ENCODE results near the gene CLHC1. TPM values are rescaled to one million over a fixed set of nuclear protein-coding genes. Genes with fewer than 3 reads are reported as not detected.

CLHC1 gene
- total and polyA plus RNA-seq, 2 of the 8 experiments (the other 6 are each of a cell fraction or from before 2014, with no cell fraction given): 2.6 to 10.8 TPM

DNA sequence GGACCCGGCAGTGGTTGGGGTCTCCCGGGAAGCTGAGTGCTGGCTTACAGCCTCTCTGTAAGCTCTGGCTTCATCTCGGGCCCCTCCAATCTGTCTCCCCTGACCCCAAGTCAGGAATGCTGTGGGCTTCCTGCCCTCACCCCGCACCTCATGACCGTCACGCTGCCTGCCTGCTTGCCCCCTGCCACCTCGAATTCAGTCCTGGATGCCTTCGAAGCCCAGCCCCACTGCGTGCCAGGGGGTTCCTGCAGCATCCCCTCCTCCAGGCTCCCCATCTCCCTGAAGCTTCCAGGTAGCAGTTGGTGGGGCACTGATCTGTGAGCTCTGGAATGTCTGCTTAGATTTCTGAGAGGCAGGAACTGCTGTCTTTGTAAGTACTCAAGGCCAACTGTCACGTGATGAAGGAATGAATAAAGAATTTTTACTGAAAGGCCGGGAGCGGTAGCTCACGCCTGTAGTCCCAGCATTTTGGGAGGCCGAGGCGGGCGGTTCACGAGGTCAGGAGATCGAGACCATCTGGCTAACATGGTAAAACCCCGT is 6.5 kb downstream of the CLHC1 start:
- Histone ChIP-seq H2BK12ac (ENCODE audit: low read depth, low read length) (no peak overlapping the region), H3K4me1 (replicated peaks in 1 of 4; ENCODE audit: control insufficient read depth in 3 of 4, insufficient read depth in 4 of 4, low read length in 3 of 4) (peaks cover 2 to 4% (median 3%) of the 10 kb centered on the region in 4 experiments; a peak in 5 of 7 replicates), H3K23me2 (ENCODE audit: low read depth, low read length) (no peaks in the 10 kb centered on the region; the same call in 1 of the 2 replicates), H3K18ac (ENCODE audit: extremely low read depth, low read length) (no peak overlapping the region), H3K36me3 (ENCODE audit: control insufficient read depth in 2 of 4, insufficient read depth in 4 of 4, low read length in 3 of 4) (no peaks in the 10 kb centered on the region; a peak in 1 of 8 replicates), H4K8ac (ENCODE audit: extremely low read depth, insufficient read depth, low read length) (no peak overlapping the region), H2BK20ac (ENCODE audit: low read length) (no peak overlapping the region), H4K5ac (ENCODE audit: insufficient read length, low read depth, low read length) (no peak overlapping the region), H3K27ac (ENCODE audit: low read depth, low read length) (no peak overlapping the region), H3K4me2 (ENCODE audit: insufficient read depth in 1 of 2, low read depth in 2 of 2, low read length in 2 of 2) (no peak overlapping the region), H3K9ac (replicated peaks in 1 of 4; ENCODE audit: extremely low read depth in 1 of 4, low read depth in 3 of 4, low read length in 3 of 4) (no peak overlapping the region), H3K9me3 (ENCODE audit: insufficient read depth in 2 of 2, low read depth in 1 of 2, low read length in 1 of 2) (no peaks in the 10 kb centered on the region), H3K23ac (ENCODE audit: insufficient read length) (no peak overlapping the region), H3K79me1 (ENCODE audit: low read depth, low read length) (peaks cover 8% of the 10 kb centered on the region), H2BK5ac (ENCODE audit: low read depth, low read length) (no peak overlapping the region), H3K56ac (replicated peaks; ENCODE audit: insufficient read length, low read depth, low read length) (no peak overlapping the region), H3K14ac (ENCODE audit: insufficient read length) (no peak overlapping the region), H2BK15ac (ENCODE audit: low read length) (peak overlapping the region; percentile 67; the same call in 1 of the 2 replicates), H2BK120ac (replicated peaks; ENCODE audit: low read depth, low read length) (no peak overlapping the region), H3K4ac (replicated peaks; ENCODE audit: insufficient read length, low read depth, low read length) (no peak overlapping the region), H2AK5ac (ENCODE audit: low read depth, low read length) (no peak overlapping the region), H3K27me3 (replicated peaks in 1 of 4; ENCODE audit: control insufficient read depth in 3 of 4, extremely low read depth in 1 of 4, insufficient read depth in 3 of 4, low read length in 3 of 4) (no peaks in the 10 kb centered on the region), H2AFZ (ENCODE audit: low read length) (no peak overlapping the region), H3K4me3 (ENCODE audit: extremely low read depth in 1 of 4, insufficient read depth in 2 of 4, low read depth in 3 of 4, low read length in 4 of 4) (no peak overlapping the region), H3K79me2 (ENCODE audit: control insufficient read depth in 1 of 2, insufficient read depth in 2 of 2, low read length in 2 of 2) (peaks cover 6 to 12% of the 10 kb centered on the region in 2 experiments; a peak in 3 of 4 replicates), H4K91ac (replicated peaks; ENCODE audit: insufficient read length, low read length) (no peak overlapping the region), H4K20me1 (replicated peaks in 1 of 2; ENCODE audit: control insufficient read depth in 1 of 2, insufficient read depth in 2 of 2, low read length in 2 of 2) (peaks cover 0 to 2% of the 10 kb centered on the region in 2 experiments)
- POLR2A ChIA-PET (ENCODE audit: partially characterized antibody): interaction anchor here (0.6 to 3.2 kb wide), 10 partner anchors 7 to 393 kb away, joined by 3 to 20 read pairs (median 6); partner anchors contain the start of genes CLHC1, RPS27A and RTN4
- DNase-seq (ENCODE audit: low read depth in 1 of 2, low spot score in 2 of 2): no peak
- CTCF ChIA-PET (ENCODE audit: partially characterized antibody): interaction anchor here (0.6 to 2.7 kb wide), 8 partner anchors 12 to 1017 kb away, joined by 3 to 10 read pairs (median 4); no protein-coding TSS in a partner anchor
- TF ChIP-seq, protein P1, sequence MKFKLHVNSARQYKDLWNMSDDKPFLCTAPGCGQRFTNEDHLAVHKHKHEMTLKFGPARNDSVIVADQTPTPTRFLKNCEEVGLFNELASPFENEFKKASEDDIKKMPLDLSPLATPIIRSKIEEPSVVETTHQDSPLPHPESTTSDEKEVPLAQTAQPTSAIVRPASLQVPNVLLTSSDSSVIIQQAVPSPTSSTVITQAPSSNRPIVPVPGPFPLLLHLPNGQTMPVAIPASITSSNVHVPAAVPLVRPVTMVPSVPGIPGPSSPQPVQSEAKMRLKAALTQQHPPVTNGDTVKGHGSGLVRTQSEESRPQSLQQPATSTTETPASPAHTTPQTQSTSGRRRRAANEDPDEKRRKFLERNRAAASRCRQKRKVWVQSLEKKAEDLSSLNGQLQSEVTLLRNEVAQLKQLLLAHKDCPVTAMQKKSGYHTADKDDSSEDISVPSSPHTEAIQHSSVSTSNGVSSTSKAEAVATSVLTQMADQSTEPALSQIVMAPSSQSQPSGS (IDR thresholded peaks at IDR 0.05; ENCODE audit: low read length): no peak
- TF ChIP-seq EGR1 (IDR thresholded peaks at IDR 0.05; ENCODE audit: borderline replicate concordance, low read depth, low read length) (no peak), TAF7 (optimal IDR thresholded peaks at IDR 0.05; ENCODE audit: borderline replicate concordance, low read depth, low read length) (no peak)
- TF ChIP-seq, protein P2, sequence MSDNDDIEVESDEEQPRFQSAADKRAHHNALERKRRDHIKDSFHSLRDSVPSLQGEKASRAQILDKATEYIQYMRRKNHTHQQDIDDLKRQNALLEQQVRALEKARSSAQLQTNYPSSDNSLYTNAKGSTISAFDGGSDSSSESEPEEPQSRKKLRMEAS (IDR thresholded peaks at IDR 0.05): peak; percentile 29; the same call in 1 of the 2 replicates
- TF ChIP-seq, protein P3, sequence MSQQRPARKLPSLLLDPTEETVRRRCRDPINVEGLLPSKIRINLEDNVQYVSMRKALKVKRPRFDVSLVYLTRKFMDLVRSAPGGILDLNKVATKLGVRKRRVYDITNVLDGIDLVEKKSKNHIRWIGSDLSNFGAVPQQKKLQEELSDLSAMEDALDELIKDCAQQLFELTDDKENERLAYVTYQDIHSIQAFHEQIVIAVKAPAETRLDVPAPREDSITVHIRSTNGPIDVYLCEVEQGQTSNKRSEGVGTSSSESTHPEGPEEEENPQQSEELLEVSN (IDR thresholded peaks at IDR 0.05): peak; percentile 9; the same call in 1 of the 2 replicates
- FAIRE-seq: no peak
- WGBS, 2 experiments (ENCODE audit: extremely low coverage in 1 of 2, insufficient coverage in 1 of 2, insufficient read length in 1 of 2, insufficient replicate concordance in 2 of 2, low coverage in 1 of 2, low lambda C conversion rate in 2 of 2, missing lambda C conversion rate in 1 of 2): 86% methylated on average over 18 of the region's 19 CpGs; no CpG with 5 or more reads in 1 of the 2 experiments
